HepG2 (cell line): ENCODE data around the gene HAUS2. TPM values are rescaled to one million over a fixed set of nuclear protein-coding genes. Genes with fewer than 3 reads are reported as not detected.

Experiments used
- CTCF ChIP-seq: sonication (generic); formaldehyde crosslinking; IDR thresholded peaks from 2 replicates; pipeline ENCODE4 v1.5.0; 2020; ENCODE audit warnings: mild to moderate bottlenecking, missing genetic modification reagents, moderate library complexity
- DRAP1 ChIP-seq: IDR thresholded peaks from 2 replicates; pipeline ENCODE4 v1.6.1; 2016; ENCODE audit warnings: missing genetic modification reagents, missing compliant biosample characterization
- EP300 ChIP-seq, 3 experiments: sonication (generic) in 1 of 3; formaldehyde crosslinking in 1 of 3; IDR thresholded peaks; 2 replicates each; pipeline versions ENCODE4 v1.5.1 to v1.6.1; 2011 to 2020; ENCODE audit warnings: low read depth in 2 of 3, low read length in 2 of 3, borderline replicate concordance in 1 of 3, improper control_type of control experiment in 1 of 3, mild to moderate bottlenecking in 1 of 3, missing genetic modification reagents in 1 of 3, moderate library complexity in 1 of 3
- GPN1 ChIP-seq: sonication (generic); formaldehyde crosslinking; IDR thresholded peaks from 2 replicates; pipeline ENCODE4 v1.5.1; 2020; ENCODE audit warnings: missing genetic modification reagents, borderline replicate concordance
- HNF4A ChIP-seq: sonication (generic); formaldehyde crosslinking; IDR thresholded peaks from 2 replicates; pipeline ENCODE4 v1.4.0; 2020; ENCODE audit warnings: missing genetic modification reagents
- IRF2 ChIP-seq: IDR thresholded peaks from 2 replicates; pipeline ENCODE4 v1.6.1; 2018; ENCODE audit warnings: missing genetic modification reagents, missing compliant biosample characterization
- MBD4 ChIP-seq: IDR thresholded peaks from 2 replicates; pipeline ENCODE4 v1.6.1; 2012; ENCODE audit warnings: low read length, inconsistent platforms, borderline replicate concordance
- MTF1 ChIP-seq: sonication (generic); formaldehyde crosslinking; IDR thresholded peaks from 2 replicates; pipeline ENCODE4 v1.5.0; 2020; ENCODE audit warnings: missing genetic modification reagents
- MXD4 ChIP-seq: IDR thresholded peaks from 2 replicates; pipeline ENCODE4 v1.6.1; 2016; ENCODE audit warnings: mild to moderate bottlenecking, missing biosample characterization, missing genetic modification reagents
- PBX2 ChIP-seq: IDR thresholded peaks from 2 replicates; pipeline ENCODE4 v1.6.1; 2016; ENCODE audit warnings: control low read depth
- PREB ChIP-seq: sonication (generic); formaldehyde crosslinking; IDR thresholded peaks from 2 replicates; pipeline ENCODE4 v1.4.0; 2020; ENCODE audit warnings: missing genetic modification reagents
- RCOR2 ChIP-seq: IDR thresholded peaks from 2 replicates; pipeline ENCODE4 v1.6.1; 2016; ENCODE audit warnings: missing biosample characterization, missing genetic modification reagents
- SALL1 ChIP-seq: sonication (generic); formaldehyde crosslinking; IDR thresholded peaks from 2 replicates; pipeline ENCODE4 v1.8.0; 2022; ENCODE audit warnings: mild to moderate bottlenecking, missing genetic modification reagents
- SMAD1 ChIP-seq: sonication (generic); formaldehyde crosslinking; IDR thresholded peaks from 2 replicates; pipeline ENCODE4 v1.4.0; 2020; ENCODE audit warnings: missing genetic modification reagents, low read depth, mild to moderate bottlenecking, borderline replicate concordance
- SNRNP70 ChIP-seq: fragments of 200-400 bp; formaldehyde crosslinking; IDR thresholded peaks from 2 replicates; pipeline ENCODE4 v1.6.1; 2017; ENCODE audit warnings: mild to moderate bottlenecking, low read depth, low read length, moderate library complexity
- SRF ChIP-seq: IDR thresholded peaks from 2 replicates; pipeline ENCODE4 v1.6.1; 2011; ENCODE audit warnings: mild to moderate bottlenecking, low read depth, low read length, moderate library complexity
- TAF15 ChIP-seq: fragments of 200-400 bp; formaldehyde crosslinking; IDR thresholded peaks from one replicate; pipeline ENCODE4 v1.6.1; 2018; ENCODE audit warnings: mild to moderate bottlenecking, low read depth, low read length; ENCODE audit not compliant: poor library complexity, severe bottlenecking
- XRCC5 ChIP-seq: fragments of 200-400 bp; formaldehyde crosslinking; optimal IDR thresholded peaks from 2 replicates; pipeline ENCODE3; 2017; ENCODE audit warnings: mild to moderate bottlenecking, low read length
- ZNF30 ChIP-seq: sonication (generic); formaldehyde crosslinking; IDR thresholded peaks from 2 replicates; pipeline ENCODE4 v1.5.0; 2020; ENCODE audit warnings: mild to moderate bottlenecking, missing genetic modification reagents
- ZNF530 ChIP-seq: sonication (generic); formaldehyde crosslinking; IDR thresholded peaks from 2 replicates; pipeline ENCODE4 v1.5.0; 2020; ENCODE audit warnings: low read depth, mild to moderate bottlenecking, missing genetic modification reagents
- ZNF709 ChIP-seq: sonication (generic); formaldehyde crosslinking; IDR thresholded peaks from 2 replicates; pipeline ENCODE4 v1.5.0; 2020; ENCODE audit warnings: mild to moderate bottlenecking, missing genetic modification reagents
- polyA plus RNA-seq, 8 experiments: library from polyadenylated mRNA; depleted of rRNA in 3 of 8; stranded (reverse) in 7 of 8; unstranded in 1 of 8; fragments of >200 nt; fragmentation: Illumina TruSeq in 4 of 8; extraction: Trizol in 4 of 8; gene quantifications; 2 replicates each; pipeline versions ENCODE4 v1.2.1 to v1.2.3, GENCODE V29; 2011 to 2016; ENCODE audit warnings: low read depth in 4 of 8, missing spikeins in 1 of 8, mixed read lengths in 1 of 8; ENCODE audit not compliant: insufficient read depth in 1 of 8
- total RNA-seq, 5 experiments: library from RNA; depleted of rRNA; stranded (reverse); fragments of >200 nt; fragmentation: Illumina TruSeq; extraction: Trizol; gene quantifications; 2 replicates each; pipeline ENCODE4 v1.2.3, GENCODE V29; 2016; ENCODE audit warnings: low read depth in 1 of 5
- TF ChIP-seq, protein P1 (sequence below): sonication (generic); formaldehyde crosslinking; IDR thresholded peaks from 2 replicates; pipeline ENCODE4 v1.4.0; 2020; ENCODE audit warnings: low read depth, mild to moderate bottlenecking, missing genetic modification reagents

The HAUS2 gene
- total and polyA plus RNA-seq, 2 of the 13 experiments (the other 11 are each of a cell fraction or from before 2014, with no cell fraction given): 11.6 to 32.9 TPM

GRCh38 chr15:42548249-42549031 is at the start of gene HAUS2, which contains the start of gene LRRC57 (continued):
- TF ChIP-seq PREB (CRISPR knock-in tag): no peak
- TF ChIP-seq, protein P1, sequence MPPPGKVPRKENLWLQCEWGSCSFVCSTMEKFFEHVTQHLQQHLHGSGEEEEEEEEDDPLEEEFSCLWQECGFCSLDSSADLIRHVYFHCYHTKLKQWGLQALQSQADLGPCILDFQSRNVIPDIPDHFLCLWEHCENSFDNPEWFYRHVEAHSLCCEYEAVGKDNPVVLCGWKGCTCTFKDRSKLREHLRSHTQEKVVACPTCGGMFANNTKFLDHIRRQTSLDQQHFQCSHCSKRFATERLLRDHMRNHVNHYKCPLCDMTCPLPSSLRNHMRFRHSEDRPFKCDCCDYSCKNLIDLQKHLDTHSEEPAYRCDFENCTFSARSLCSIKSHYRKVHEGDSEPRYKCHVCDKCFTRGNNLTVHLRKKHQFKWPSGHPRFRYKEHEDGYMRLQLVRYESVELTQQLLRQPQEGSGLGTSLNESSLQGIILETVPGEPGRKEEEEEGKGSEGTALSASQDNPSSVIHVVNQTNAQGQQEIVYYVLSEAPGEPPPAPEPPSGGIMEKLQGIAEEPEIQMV (CRISPR knock-in tag): peak; percentile 64; the same call in 1 of the 2 replicates
- TF ChIP-seq MXD4 (CRISPR knock-in tag): peak; percentile 74
- peak; percentile 20; the same call in 1 of the 2 replicates for TF ChIP-seq SRF
- no peak for TF ChIP-seq MBD4
- no peak for TF ChIP-seq EP300 (IDR thresholded peaks at IDR 0.05; ENCODE audit: low read depth in 2 of 2, low read length in 2 of 2)
- TF ChIP-seq EP300 (CRISPR knock-in tag; IDR thresholded peaks at IDR 0.05; ENCODE audit: borderline replicate concordance): no peak
- TF ChIP-seq HNF4A (CRISPR knock-in tag): peak; percentile 37; the same call in 1 of the 2 replicates
- TF ChIP-seq SMAD1 (CRISPR knock-in tag): peak; percentile 79; the same call in 1 of the 2 replicates
- no peak for TF ChIP-seq ZNF30 (CRISPR knock-in tag)
- TF ChIP-seq ZNF709 (CRISPR knock-in tag): no peak
- no peak for TF ChIP-seq MTF1 (CRISPR knock-in tag)
- no peak for TF ChIP-seq SNRNP70
- no peak for TF ChIP-seq PBX2 (CRISPR knock-in tag)
- peak; percentile 59; the same call in 1 of the 2 replicates for TF ChIP-seq IRF2
- no peak for TF ChIP-seq CTCF (CRISPR knock-in tag)
- no peak for TF ChIP-seq TAF15
- TF ChIP-seq ZNF530 (CRISPR knock-in tag): no peak
- TF ChIP-seq RCOR2 (CRISPR knock-in tag): no peak
- peak; percentile 68 for TF ChIP-seq SALL1 (CRISPR knock-in tag)
- TF ChIP-seq GPN1 (CRISPR knock-in tag): no peak
- TF ChIP-seq XRCC5: peak; percentile 62
- TF ChIP-seq DRAP1 (CRISPR knock-in tag): peak; percentile 69
